ACC112 (cell line): ENCODE results near the gene UBA6.

Experiments used
- H2AFZ ChIP-seq: fragments of 200-600 bp; sonication (generic); one replicate; pipeline ENCODE4 v1.6.0; 2017; ENCODE audit warnings: antibody characterized with exemption, low read length; ENCODE audit not compliant: unreplicated experiment
- H3K27ac ChIP-seq: fragments of 200-600 bp; sonication (generic); 2 replicates; pipeline ENCODE4 v1.5.1; 2014; ENCODE audit warnings: low read depth, mild to moderate bottlenecking, antibody characterized with exemption, low read length, moderate library complexity
- H3K27me3 ChIP-seq: fragments of 200-600 bp; sonication (generic); 2 replicates; pipeline ENCODE4 v1.6.1; 2014; ENCODE audit warnings: mild to moderate bottlenecking, antibody characterized with exemption, low read length, moderate library complexity, mixed read lengths; ENCODE audit not compliant: insufficient read depth
- H3K36me3 ChIP-seq: fragments of 200-600 bp; sonication (generic); 2 replicates; pipeline ENCODE4 v1.6.1; 2016; ENCODE audit warnings: mild to moderate bottlenecking, antibody characterized with exemption, low read length, moderate library complexity, mixed read lengths; ENCODE audit not compliant: insufficient read depth
- H3K4me1 ChIP-seq: fragments of 200-600 bp; sonication (generic); one replicate; pipeline ENCODE4 v1.6.1; 2016; ENCODE audit warnings: low read length, mixed read lengths; ENCODE audit not compliant: insufficient read depth, unreplicated experiment, control insufficient read depth
- H3K4me3 ChIP-seq: fragments of 200-600 bp; sonication (generic); 2 replicates; pipeline ENCODE4 v1.5.1; 2014; ENCODE audit warnings: mild to moderate bottlenecking, low read depth, low read length
- H3K79me2 ChIP-seq: fragments of 200-600 bp; sonication (generic); one replicate; pipeline ENCODE4 v1.6.0; 2016; ENCODE audit warnings: low read length; ENCODE audit not compliant: control insufficient read depth, unreplicated experiment, insufficient read depth

The UBA6 gene

GRCh38 chr4:67581208-67581857 is 119.6 kb downstream of the UBA6 start:
- H3K79me2 ChIP-seq = no peaks in the 10 kb centered on the region
- H3K36me3 ChIP-seq = no peaks in the 10 kb centered on the region
- no peak overlapping the region for H3K4me3 ChIP-seq
- no peaks in the 10 kb centered on the region for H3K4me1 ChIP-seq
- no peak overlapping the region for H2AFZ ChIP-seq
- no peaks in the 10 kb centered on the region for H3K27me3 ChIP-seq
- no peak overlapping the region for H3K27ac ChIP-seq

- H3K4me3 ChIP-seq = no peak overlapping the region
- no peaks in the 10 kb centered on the region for H3K4me1 ChIP-seq
- H3K36me3 ChIP-seq = no peaks in the 10 kb centered on the region
- no peak overlapping the region for H2AFZ ChIP-seq
- H3K27ac ChIP-seq = no peak overlapping the region
- no peaks in the 10 kb centered on the region for H3K27me3 ChIP-seq
- H3K79me2 ChIP-seq = no peaks in the 10 kb centered on the region
These were observed 120.4 kb downstream of the UBA6 start for GRCh38 chr4:67580577-67580976.

- Histone ChIP-seq H3K36me3 (no peaks in the 10 kb centered on the region), H3K4me1 (no peaks in the 10 kb centered on the region), H2AFZ (no peak overlapping the region), H3K27me3 (no peaks in the 10 kb centered on the region), H3K27ac (no peak overlapping the region), H3K4me3 (no peak overlapping the region), H3K79me2 (no peaks in the 10 kb centered on the region)
These were observed 124.4 kb downstream of the UBA6 start for GRCh38 chr4:67576538-67576937.

- Histone ChIP-seq H3K79me2 (no peaks in the 10 kb centered on the region), H3K4me3 (no peak overlapping the region)
These were observed 124.9 kb downstream of the UBA6 start for GRCh38 chr4:67576059-67576466.

GRCh38 chr4:67575232-67576058 is 125.5 kb downstream of the UBA6 start:
- Histone ChIP-seq H3K27me3 (no peaks in the 10 kb centered on the region), H3K79me2 (no peaks in the 10 kb centered on the region), H3K4me1 (no peaks in the 10 kb centered on the region), H3K4me3 (no peak overlapping the region), H3K27ac (no peak overlapping the region), H2AFZ (no peak overlapping the region), H3K36me3 (no peaks in the 10 kb centered on the region)

More at GRCh38 chr4:67576059-67576466, 124.9 kb downstream of the UBA6 start:
- no peak overlapping the region for H2AFZ ChIP-seq
- no peaks in the 10 kb centered on the region for H3K27me3 ChIP-seq
- no peak overlapping the region for H3K27ac ChIP-seq
- H3K4me1 ChIP-seq = no peaks in the 10 kb centered on the region
- H3K36me3 ChIP-seq = no peaks in the 10 kb centered on the region

GRCh38 chr4:67573193-67573592 is 127.8 kb downstream of the UBA6 start:
- no peaks in the 10 kb centered on the region for H3K36me3 ChIP-seq
- H3K4me1 ChIP-seq = no peaks in the 10 kb centered on the region
- H3K27ac ChIP-seq = no peak overlapping the region
- no peaks in the 10 kb centered on the region for H3K79me2 ChIP-seq
- no peak overlapping the region for H2AFZ ChIP-seq
- no peak overlapping the region for H3K4me3 ChIP-seq
- no peaks in the 10 kb centered on the region for H3K27me3 ChIP-seq

- Histone ChIP-seq H3K4me3 (no peak overlapping the region), H2AFZ (no peak overlapping the region), H3K36me3 (no peaks in the 10 kb centered on the region), H3K79me2 (no peaks in the 10 kb centered on the region), H3K27me3 (no peaks in the 10 kb centered on the region), H3K4me1 (no peaks in the 10 kb centered on the region), H3K27ac (no peak overlapping the region)
These were observed 129.0 kb downstream of the UBA6 start for GRCh38 chr4:67571975-67572374.

- Histone ChIP-seq H3K27me3 (no peaks in the 10 kb centered on the region), H3K4me3 (no peak overlapping the region), H3K36me3 (no peaks in the 10 kb centered on the region), H2AFZ (no peak overlapping the region), H3K79me2 (no peaks in the 10 kb centered on the region), H3K4me1 (no peaks in the 10 kb centered on the region), H3K27ac (no peak overlapping the region)
These were observed 130.4 kb downstream of the UBA6 start for GRCh38 chr4:67570537-67570936.

GRCh38 chr4:67568820-67569219 is 132.1 kb downstream of the UBA6 start:
- no peak overlapping the region for H2AFZ ChIP-seq
- no peaks in the 10 kb centered on the region for H3K79me2 ChIP-seq
- no peak overlapping the region for H3K27ac ChIP-seq
- H3K4me3 ChIP-seq = no peak overlapping the region
- no peaks in the 10 kb centered on the region for H3K36me3 ChIP-seq
- no peaks in the 10 kb centered on the region for H3K27me3 ChIP-seq
- H3K4me1 ChIP-seq = no peaks in the 10 kb centered on the region

- no peaks in the 10 kb centered on the region for H3K79me2 ChIP-seq
- H3K4me1 ChIP-seq = no peaks in the 10 kb centered on the region
- H3K27me3 ChIP-seq = no peaks in the 10 kb centered on the region
- no peak overlapping the region for H3K27ac ChIP-seq
- H3K4me3 ChIP-seq = no peak overlapping the region
- H2AFZ ChIP-seq = no peak overlapping the region
- no peaks in the 10 kb centered on the region for H3K36me3 ChIP-seq
These were observed 134.6 kb downstream of the UBA6 start for GRCh38 chr4:67566335-67566734.

- Histone ChIP-seq H3K27ac (no peak overlapping the region), H2AFZ (no peak overlapping the region), H3K4me1 (no peaks in the 10 kb centered on the region), H3K36me3 (no peaks in the 10 kb centered on the region), H3K27me3 (no peaks in the 10 kb centered on the region), H3K79me2 (no peaks in the 10 kb centered on the region), H3K4me3 (no peak overlapping the region)
These were observed 135.7 kb downstream of the UBA6 start for GRCh38 chr4:67565284-67565683.
